Neural progenitor cell (in vitro differentiated cells): ENCODE results near the gene SPOP.

ENCODE experiments used
- EZH2 ChIP-seq: fragments of 200-600 bp; sonication (generic); IDR thresholded peaks from 2 replicates; pipeline ENCODE4 v1.6.1; 2017; ENCODE audit warnings: antibody characterized with exemption, mild to moderate bottlenecking, moderate library complexity
- EZH2phosphoT487 ChIP-seq: fragments of 200-600 bp; sonication (generic); IDR thresholded peaks from 2 replicates; pipeline ENCODE4 v1.6.1; 2017; ENCODE audit warnings: antibody characterized with exemption
- TF ChIP-seq, protein P1 (sequence below): fragments of 200-600 bp; sonication (generic); IDR thresholded peaks from 2 replicates; pipeline ENCODE4 v1.5.1; 2017; ENCODE audit warnings: antibody characterized with exemption, mild to moderate bottlenecking

DNA sequence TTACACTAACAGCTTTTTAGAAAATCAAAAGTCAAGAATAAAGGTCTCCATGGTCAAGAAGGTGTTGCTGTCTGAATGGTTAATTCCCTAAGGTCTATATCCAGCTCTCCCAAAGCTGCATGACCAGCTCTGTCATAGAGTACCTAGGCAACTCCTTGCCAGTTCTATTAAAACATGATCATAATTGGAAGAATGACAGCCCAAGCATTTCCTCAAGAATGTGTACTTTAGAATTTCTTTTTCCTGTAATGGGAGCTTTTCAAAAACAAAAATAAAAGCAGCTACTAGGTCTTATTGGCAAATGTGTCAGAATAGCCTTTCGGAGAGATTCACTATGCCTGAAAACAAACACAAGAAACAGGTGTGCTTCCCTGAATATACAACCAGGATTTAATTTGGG lies 7.9 kb downstream of the SPOP start:
- TF ChIP-seq, protein P1, sequence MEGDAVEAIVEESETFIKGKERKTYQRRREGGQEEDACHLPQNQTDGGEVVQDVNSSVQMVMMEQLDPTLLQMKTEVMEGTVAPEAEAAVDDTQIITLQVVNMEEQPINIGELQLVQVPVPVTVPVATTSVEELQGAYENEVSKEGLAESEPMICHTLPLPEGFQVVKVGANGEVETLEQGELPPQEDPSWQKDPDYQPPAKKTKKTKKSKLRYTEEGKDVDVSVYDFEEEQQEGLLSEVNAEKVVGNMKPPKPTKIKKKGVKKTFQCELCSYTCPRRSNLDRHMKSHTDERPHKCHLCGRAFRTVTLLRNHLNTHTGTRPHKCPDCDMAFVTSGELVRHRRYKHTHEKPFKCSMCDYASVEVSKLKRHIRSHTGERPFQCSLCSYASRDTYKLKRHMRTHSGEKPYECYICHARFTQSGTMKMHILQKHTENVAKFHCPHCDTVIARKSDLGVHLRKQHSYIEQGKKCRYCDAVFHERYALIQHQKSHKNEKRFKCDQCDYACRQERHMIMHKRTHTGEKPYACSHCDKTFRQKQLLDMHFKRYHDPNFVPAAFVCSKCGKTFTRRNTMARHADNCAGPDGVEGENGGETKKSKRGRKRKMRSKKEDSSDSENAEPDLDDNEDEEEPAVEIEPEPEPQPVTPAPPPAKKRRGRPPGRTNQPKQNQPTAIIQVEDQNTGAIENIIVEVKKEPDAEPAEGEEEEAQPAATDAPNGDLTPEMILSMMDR: no peak
- TF ChIP-seq EZH2phosphoT487: no peak
- no peak for TF ChIP-seq EZH2
